Globus pallidus (tissue), 1 donor: ENCODE measurements around the gene CDK8.
A peak's percentile ranks its signal among the peaks of the same experiment; 100 is the strongest.
"Not testable (repeated sequence)": the region's sequence is repeated elsewhere in the genome, so short reads cannot be mapped to it uniquely, and the experiment has no call there.

Experiments
- DNase-seq: peaks from one replicate; pipeline ENCODE4 v3.0.0-alpha.2; 2015; ENCODE audit warnings: low spot score

Gene CDK8

GRCh38 chr13:26253787-26254582 lies at the start of gene CDK8:
CDK8 (plus strand) TSS chr13:26254129; CDS start chr13:26254642, 513 bp downstream.
- DNase-seq, result peak; percentile 91

GRCh38 chr13:26208287-26208686 lies 45.6 kb upstream of the CDK8 start:
- DNase-seq, result no peak

- no peak for DNase-seq
Measured at GRCh38 chr13:26213345-26213744, 40.6 kb upstream of the CDK8 start.

- no peak for DNase-seq
Measured at GRCh38 chr13:26213982-26214381, 39.9 kb upstream of the CDK8 start.

GRCh38 chr13:26216042-26216441 lies 37.9 kb upstream of the CDK8 start:
- DNase-seq, result no peak

GRCh38 chr13:26219726-26220125 lies 34.2 kb upstream of the CDK8 start:
- DNase-seq, result no peak

- no peak for DNase-seq
Measured at GRCh38 chr13:26220575-26220974, 33.4 kb upstream of the CDK8 start.

DNA sequence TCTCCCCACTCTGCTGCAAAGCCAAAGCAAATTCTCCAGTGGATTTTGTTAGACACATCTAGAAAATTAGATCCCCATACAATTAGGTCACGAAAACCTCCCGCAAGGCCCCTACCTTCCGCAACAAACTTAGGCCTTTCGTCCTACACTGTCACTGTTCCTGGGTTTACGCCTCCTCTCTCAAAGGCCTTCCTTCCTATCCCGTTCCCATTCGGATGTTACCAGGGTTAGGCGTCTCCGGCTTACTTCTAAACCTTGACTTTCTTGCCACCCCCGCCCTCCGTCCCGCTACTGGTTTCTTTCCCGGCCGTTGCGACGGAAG lies 32.6 kb upstream of the CDK8 start:
- DNase-seq, result no peak

GRCh38 chr13:26221721-26222519 lies 32.0 kb upstream of the CDK8 start, which contains the start of gene RNF6:
RNF6 (minus strand) TSS chr13:26222314; CDS start chr13:26219649, 2,665 bp downstream.
- peak; percentile 97 for DNase-seq

- no peak for DNase-seq
Measured at GRCh38 chr13:26222520-26223046, 31.3 kb upstream of the CDK8 start.

GRCh38 chr13:26225896-26226617 lies 27.9 kb upstream of the CDK8 start:
- no peak for DNase-seq

- no peak for DNase-seq
Measured at GRCh38 chr13:26227166-26227971, 26.6 kb upstream of the CDK8 start.

- DNase-seq, result peak; percentile 12
Measured at GRCh38 chr13:26228096-26228495, 25.8 kb upstream of the CDK8 start.

- no peak for DNase-seq
Measured at GRCh38 chr13:26229080-26229615, 24.8 kb upstream of the CDK8 start.

DNA sequence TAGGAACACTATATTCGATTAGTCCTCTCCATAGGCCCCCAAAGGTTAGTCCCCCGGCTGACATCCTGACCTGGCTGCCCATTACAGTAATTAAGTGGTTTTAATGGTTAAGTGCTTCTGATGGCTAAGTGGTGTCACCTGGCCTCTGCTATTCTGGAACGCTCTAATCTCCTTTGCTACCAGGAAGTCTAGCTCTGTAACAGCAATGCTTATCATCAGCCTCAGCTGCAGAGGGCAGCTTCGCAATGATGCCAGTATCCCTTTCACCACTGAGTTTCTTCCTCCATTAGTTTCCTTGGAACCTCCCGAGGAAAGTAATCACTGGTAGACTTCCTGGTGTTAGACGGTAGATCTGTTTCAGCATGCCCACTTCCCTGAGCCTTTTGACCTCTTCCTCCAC lies 23.2 kb upstream of the CDK8 start:
- no peak for DNase-seq

GRCh38 chr13:26236296-26236695 lies 17.6 kb upstream of the CDK8 start:
- no peak for DNase-seq

DNA sequence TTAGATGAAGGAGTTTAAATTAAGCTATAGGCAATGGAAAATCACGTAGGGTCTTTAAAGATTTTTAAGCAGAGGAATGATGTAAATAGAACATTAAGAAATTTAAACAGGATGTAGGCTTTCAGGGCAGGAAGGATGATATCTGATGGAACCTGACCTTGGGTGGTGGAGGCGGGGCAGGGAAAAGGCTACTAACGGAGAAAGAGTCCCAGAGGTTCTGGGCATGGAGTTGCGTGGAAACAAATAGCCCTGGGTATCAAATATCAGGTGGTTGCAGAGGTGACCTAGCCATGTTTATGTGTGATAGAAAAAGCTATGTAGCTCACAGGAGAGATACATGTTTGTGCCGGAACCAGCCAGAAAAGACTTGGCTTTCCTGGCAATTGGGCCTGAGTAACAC lies 7.8 kb upstream of the CDK8 start:
- DNase-seq, result no peak

GRCh38 chr13:26247011-26247410 lies 6.9 kb upstream of the CDK8 start:
- DNase-seq, result no peak

DNA sequence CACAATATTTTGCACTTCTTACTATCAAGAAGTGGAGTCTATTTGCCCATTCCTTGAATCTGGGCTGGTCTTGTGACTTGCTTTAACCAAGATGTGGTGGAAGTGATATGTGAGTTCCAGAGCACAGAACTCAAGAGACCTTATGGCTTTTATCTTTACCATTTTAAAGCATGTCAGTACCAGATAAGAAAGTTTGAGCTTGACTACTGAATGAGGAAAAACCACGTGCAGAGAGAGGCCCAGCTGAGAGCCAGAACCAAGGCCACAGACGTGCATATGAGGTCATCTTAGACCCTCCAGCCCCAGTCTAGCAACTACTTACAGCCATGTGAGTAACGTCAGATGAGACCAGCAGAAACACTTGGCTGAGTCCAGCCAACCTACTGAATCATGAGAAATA lies 6.3 kb upstream of the CDK8 start:
- DNase-seq, result no peak

DNA sequence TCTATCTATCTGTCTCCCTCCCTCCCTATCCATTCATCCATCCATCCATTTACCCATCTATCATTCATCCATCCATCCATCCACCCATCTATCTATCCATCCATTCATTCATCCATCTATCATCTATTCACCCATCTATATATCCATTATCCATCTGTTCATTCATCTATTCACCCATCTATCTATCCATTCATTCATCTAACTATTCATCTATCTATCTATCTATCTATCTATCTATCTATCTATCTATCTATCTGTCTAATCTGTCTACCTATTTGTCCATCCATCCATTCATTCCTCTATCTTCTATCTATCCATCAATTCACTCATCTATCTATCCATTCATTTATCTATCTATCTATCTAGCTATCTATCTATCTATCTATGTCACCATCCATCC lies 4.4 kb upstream of the CDK8 start:
- DNase-seq, result no peak

- not testable (repeated sequence) for DNase-seq
Measured at GRCh38 chr13:26252006-26252405, 1.9 kb upstream of the CDK8 start.
